Right atrium auricular region (tissue), 2 donors: ENCODE measurements around the gene SKI. TPM values are rescaled to one million over a fixed set of nuclear protein-coding genes. Genes with fewer than 3 reads are reported as not detected.
"Not testable (repeated sequence)": the region's sequence is repeated elsewhere in the genome, so short reads cannot be mapped to it uniquely, and the experiment has no call there.

Experiments
- DNase-seq: peaks from one replicate; pipeline ENCODE4 v3.0.0-alpha.2; 2019; ENCODE audit warnings: low spot score
- H3K27ac ChIP-seq, 2 donors: fragments of 200-600 bp; sonication (generic); 1 replicate in 1 of 2; 2 replicates in 1 of 2; pipeline ENCODE4 v1.5.1; 2016 to 2019
- H3K27me3 ChIP-seq, 2 donors: fragments of 200-600 bp; sonication (generic); one replicate each; pipeline versions ENCODE4 v1.5.1 to v1.6.0; 2017 to 2019
- H3K36me3 ChIP-seq: fragments of 200-600 bp; sonication (generic); one replicate; pipeline ENCODE4 v1.5.1; 2016
- H3K4me1 ChIP-seq, 2 donors: fragments of 200-600 bp; sonication (generic); one replicate each; pipeline versions ENCODE4 v1.5.1 to v1.6.0; 2017 to 2019
- H3K4me3 ChIP-seq, 2 donors: fragments of 200-600 bp; sonication (generic); 1 replicate in 1 of 2; 2 replicates in 1 of 2; pipeline ENCODE4 v1.5.1; 2017 to 2019; ENCODE audit warnings: mild to moderate bottlenecking in 1 of 2, moderate library complexity in 1 of 2
- H3K9me3 ChIP-seq, 2 donors: fragments of 200-600 bp; sonication (generic); one replicate each; pipeline ENCODE4 v1.5.1; 2019
- total RNA-seq, 2 donors: library from RNA; depleted of rRNA; stranded (reverse); fragments of >200 nt; gene quantifications; one replicate each; pipeline ENCODE4 v1.1.0, GENCODE V29; 2016
- TF ChIP-seq, protein P1 (sequence below), 2 donors: fragments of 200-600 bp; sonication (generic); IDR thresholded peaks; one replicate each; pipeline ENCODE4 v1.5.1; 2019; ENCODE audit warnings: antibody characterized with exemption in 2 of 2

SKI gene
- total RNA-seq, 2 donors from 2014 or later: 36.7 to 57.2 TPM

DNA sequence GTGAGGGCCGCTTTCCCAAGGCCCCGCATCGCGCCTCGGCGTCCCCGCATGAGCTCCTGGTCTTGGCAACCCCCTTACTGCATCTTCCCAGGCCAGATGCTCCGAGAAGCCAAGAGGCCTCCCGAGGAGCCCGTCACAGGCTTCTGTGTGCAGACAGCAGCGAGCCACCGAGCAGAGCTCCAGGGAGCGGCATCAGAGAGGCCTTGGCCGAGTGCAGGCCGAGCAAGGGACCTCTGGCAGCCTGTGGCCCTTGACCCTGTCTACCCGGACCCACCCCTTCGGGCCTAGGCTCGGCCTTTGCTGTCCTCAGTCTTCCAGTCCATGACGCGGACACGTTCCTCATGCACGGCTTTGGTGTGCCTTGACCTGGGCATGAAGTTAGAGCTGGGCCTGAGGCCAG lies 99.7 kb downstream of the SKI start:
- Histone ChIP-seq H3K9me3 (no peaks in the 10 kb centered on the region), H3K36me3 (no peaks in the 10 kb centered on the region), H3K4me3 (no peak overlapping the region), H3K4me1 (peaks cover 0 to 19% of the 10 kb centered on the region in 2 donors), H3K27ac (no peak overlapping the region), H3K27me3 (no peaks in the 10 kb centered on the region)
- TF ChIP-seq, protein P1, sequence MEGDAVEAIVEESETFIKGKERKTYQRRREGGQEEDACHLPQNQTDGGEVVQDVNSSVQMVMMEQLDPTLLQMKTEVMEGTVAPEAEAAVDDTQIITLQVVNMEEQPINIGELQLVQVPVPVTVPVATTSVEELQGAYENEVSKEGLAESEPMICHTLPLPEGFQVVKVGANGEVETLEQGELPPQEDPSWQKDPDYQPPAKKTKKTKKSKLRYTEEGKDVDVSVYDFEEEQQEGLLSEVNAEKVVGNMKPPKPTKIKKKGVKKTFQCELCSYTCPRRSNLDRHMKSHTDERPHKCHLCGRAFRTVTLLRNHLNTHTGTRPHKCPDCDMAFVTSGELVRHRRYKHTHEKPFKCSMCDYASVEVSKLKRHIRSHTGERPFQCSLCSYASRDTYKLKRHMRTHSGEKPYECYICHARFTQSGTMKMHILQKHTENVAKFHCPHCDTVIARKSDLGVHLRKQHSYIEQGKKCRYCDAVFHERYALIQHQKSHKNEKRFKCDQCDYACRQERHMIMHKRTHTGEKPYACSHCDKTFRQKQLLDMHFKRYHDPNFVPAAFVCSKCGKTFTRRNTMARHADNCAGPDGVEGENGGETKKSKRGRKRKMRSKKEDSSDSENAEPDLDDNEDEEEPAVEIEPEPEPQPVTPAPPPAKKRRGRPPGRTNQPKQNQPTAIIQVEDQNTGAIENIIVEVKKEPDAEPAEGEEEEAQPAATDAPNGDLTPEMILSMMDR (IDR thresholded peaks at IDR 0.05): no peak
- DNase-seq: no peak

- H3K9me3 ChIP-seq: no peaks in the 10 kb centered on the region
- no peak overlapping the region for H3K4me3 ChIP-seq
- TF ChIP-seq, protein P1 (IDR thresholded peaks at IDR 0.05): no peak
- H3K27me3 ChIP-seq: no peaks in the 10 kb centered on the region
- no peaks in the 10 kb centered on the region for H3K36me3 ChIP-seq
- no peak for DNase-seq
- peaks cover 0 to 15% of the 10 kb centered on the region in 2 donors for H3K4me1 ChIP-seq
- no peak overlapping the region for H3K27ac ChIP-seq
These were observed 100.7 kb downstream of the SKI start for GRCh38 chr1:2328676-2329455.

DNA sequence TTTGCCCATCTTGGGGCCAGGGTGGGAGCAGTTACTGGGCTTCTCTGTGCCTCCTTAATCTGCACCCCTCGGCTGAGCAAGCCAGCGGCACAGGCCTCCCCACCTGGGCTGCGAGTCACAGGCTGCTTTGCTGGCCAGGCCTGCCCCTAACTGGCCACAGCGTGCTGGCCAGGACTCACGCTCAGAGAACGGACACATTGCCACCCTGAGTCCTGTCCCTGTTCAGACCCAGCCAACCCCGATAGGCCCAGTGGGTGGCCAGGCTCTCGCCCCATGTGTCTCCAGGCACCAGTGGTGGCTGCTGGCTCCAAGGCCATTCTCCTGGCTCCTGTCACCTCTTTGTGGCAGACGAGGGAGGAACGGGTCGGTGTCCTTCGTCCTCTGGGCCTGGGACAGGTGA lies 101.9 kb downstream of the SKI start:
- TF ChIP-seq, protein P1 (IDR thresholded peaks at IDR 0.05): no peak
- no peaks in the 10 kb centered on the region for H3K27me3 ChIP-seq

DNA sequence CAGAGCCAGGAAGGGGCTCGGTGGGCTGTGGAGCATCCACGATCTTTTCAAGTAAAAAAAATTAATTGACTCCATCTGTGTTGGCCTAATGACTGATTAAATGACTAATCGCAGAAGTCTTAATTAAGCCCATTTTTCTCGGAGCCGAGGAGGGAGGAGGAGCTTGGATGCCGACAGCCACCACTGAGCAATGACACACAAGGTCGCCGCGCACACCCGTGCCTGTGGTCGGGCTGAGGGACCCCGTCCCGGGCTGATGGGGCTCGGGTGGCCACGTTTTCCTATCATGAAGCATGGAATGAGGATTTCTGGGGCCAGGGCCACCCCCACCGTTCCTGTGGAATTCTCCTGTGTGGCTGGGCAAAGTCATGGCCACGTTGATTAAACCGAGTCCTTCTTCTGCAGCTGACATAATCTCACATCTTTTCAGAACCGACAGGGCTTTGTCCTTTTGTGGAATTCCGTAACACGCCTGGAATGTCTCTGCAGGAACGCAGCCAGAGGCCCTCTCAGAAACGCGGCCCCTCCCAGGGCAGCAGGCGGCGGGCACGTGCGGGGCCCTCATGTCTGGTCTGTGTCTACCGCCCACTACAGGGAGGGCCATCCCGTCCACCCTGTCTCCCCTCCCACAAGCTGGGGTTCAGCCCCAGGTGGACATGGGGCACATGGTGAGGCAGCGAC lies 102.5 kb downstream of the SKI start:
- Histone ChIP-seq H3K27ac (peak overlapping the region; percentile 58), H3K9me3 (no peaks in the 10 kb centered on the region), H3K4me1 (peaks cover 0 to 15% of the 10 kb centered on the region in 2 donors), H3K27me3 (no peaks in the 10 kb centered on the region), H3K36me3 (no peaks in the 10 kb centered on the region), H3K4me3 (no peak overlapping the region)
- DNase-seq: peak; percentile 85
- TF ChIP-seq, protein P1 (IDR thresholded peaks at IDR 0.05): peak in 1 of 2 donors; percentile 15

More for the DNA sequence above, 101.9 kb downstream of the SKI start:
- Histone ChIP-seq H3K4me3 (no peak overlapping the region), H3K27ac (peak overlapping the region in 1 of 2 donors; percentile 58), H3K4me1 (peaks cover 0 to 15% of the 10 kb centered on the region in 2 donors), H3K9me3 (no peaks in the 10 kb centered on the region), H3K36me3 (no peaks in the 10 kb centered on the region)
- no peak for DNase-seq

DNA sequence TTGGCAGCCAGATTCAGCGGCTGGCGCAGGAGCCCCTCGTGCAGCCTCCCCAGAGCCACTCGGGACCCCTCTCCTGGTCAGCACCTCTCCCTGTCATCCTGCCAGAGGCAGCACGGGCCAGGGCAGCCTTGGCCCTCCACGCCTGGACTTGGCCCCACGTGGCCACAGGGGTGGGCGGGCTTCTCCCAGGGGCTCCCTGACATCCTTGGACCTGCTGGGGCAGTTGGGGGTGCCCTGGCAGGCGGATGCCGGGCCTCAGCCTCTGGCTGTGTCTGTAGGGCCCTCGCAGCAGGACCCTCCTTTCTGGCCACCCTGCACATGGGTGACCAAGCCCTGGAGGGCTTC lies 103.1 kb downstream of the SKI start:
- Histone ChIP-seq H3K4me3 (no peak overlapping the region), H3K27ac (peak overlapping the region; percentile 58), H3K36me3 (no peaks in the 10 kb centered on the region), H3K9me3 (no peaks in the 10 kb centered on the region), H3K27me3 (no peaks in the 10 kb centered on the region), H3K4me1 (peaks cover 0 to 15% of the 10 kb centered on the region in 2 donors)
- no peak for DNase-seq
- TF ChIP-seq, protein P1 (IDR thresholded peaks at IDR 0.05): no peak

DNA sequence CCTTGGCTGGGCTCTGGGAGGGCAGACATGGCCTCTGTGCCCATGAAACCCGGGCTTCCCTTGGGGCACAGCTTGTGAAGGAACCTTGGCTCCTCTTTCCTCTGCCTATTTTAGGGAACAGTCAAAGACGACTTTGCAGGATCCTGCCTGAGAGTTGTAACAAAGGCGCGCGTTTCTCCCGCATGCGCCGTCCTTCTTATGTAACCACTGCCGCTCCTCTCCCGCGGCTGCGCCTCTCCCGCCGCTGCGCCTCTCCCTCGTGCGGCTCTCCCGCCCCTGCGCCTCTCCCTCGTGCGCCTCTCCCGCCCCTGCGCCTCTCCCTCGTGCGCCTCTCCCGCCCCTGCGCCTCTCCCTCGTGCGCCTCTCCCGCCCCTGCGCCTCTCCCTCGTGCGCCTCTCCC lies 103.5 kb downstream of the SKI start:
- H3K27me3 ChIP-seq, H3K36me3 ChIP-seq, H3K9me3 ChIP-seq, DNase-seq, H3K4me3 ChIP-seq: not testable (repeated sequence)
- peak overlapping the region in 1 of 2 donors; percentile 58 for H3K27ac ChIP-seq
- peaks cover 0 to 15% of the 10 kb centered on the region in 2 donors for H3K4me1 ChIP-seq
